GM21390 (cell line): ENCODE measurements around the gene CFAP46.

Experiments
- ATAC-seq: cut with Tn5 transposase; IDR thresholded peaks from one replicate; pipeline ENCODE4 v1.9.1; 2021; ENCODE audit not compliant: unreplicated experiment

Gene CFAP46

DNA sequence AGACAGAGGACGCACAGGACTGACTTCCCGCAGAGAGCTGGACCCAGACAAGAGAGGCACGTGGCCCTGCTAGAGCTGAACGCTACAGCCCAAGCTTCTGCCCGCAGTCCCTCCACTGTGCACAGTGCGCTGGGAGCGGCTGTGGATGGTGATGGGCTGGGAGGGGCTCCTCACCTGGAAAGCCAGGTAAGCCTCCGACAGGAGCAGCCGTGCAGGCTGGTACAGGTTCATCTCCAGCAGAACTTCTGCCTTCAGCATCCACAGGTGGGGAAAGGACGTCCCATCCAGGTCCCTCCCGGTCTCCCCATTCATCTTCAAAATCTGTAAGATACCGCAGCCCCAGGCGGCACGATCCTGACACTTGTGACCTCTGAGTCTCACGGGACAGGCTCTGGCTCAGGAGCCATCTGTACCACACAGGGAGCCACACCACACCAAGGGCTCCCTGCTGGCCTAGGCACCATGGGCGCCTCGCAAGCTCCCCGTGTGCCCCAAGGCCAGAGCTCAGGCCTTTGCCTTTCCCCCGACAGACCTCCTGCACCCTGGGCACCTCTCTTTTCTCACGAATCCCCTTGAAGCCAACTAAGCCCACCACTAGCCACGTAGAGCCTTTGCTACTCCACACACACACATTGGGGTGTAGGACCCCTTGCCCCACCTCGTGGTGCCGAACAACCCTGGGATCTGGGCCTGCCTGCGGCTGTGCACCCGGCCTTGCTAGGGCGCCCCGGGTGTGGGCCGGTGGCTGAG, 76.3 kb downstream of the CFAP46 start:
- no peak for ATAC-seq

- no peak for ATAC-seq
Measured at GRCh38 chr10:132865171-132865631, 77.2 kb downstream of the CFAP46 start.

- ATAC-seq: no peak
Measured at GRCh38 chr10:132862485-132863420, 79.6 kb downstream of the CFAP46 start.

DNA sequence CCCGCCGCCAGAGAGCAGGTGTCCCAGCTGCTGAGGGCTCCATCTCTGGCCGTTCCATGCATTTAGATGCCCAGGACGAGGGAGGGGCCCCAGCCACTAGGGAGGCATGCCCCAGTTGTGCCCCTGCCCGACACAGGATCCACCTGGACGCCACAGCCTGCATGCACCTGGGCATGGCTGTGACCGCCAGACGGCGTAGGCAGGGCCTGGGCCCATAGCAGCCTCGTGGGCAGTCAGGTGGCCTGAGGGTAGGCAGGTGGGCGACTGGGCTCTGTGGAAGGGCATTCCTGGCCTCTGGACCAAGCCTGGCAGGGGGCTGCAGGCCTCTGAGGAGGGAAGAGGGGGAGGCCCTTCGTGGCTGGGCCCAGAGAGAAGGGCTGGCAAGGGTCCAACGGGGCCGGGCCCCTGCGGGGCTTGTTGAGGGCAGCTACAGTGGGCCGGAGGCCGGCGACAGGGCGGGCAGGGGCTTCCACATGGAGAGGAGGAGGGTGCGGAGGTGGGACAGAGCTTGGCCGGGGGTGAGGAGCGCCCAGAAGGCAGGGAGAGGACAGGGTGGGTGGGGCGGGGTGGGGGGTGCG, 80.4 kb downstream of the CFAP46 start:
- no peak for ATAC-seq

DNA sequence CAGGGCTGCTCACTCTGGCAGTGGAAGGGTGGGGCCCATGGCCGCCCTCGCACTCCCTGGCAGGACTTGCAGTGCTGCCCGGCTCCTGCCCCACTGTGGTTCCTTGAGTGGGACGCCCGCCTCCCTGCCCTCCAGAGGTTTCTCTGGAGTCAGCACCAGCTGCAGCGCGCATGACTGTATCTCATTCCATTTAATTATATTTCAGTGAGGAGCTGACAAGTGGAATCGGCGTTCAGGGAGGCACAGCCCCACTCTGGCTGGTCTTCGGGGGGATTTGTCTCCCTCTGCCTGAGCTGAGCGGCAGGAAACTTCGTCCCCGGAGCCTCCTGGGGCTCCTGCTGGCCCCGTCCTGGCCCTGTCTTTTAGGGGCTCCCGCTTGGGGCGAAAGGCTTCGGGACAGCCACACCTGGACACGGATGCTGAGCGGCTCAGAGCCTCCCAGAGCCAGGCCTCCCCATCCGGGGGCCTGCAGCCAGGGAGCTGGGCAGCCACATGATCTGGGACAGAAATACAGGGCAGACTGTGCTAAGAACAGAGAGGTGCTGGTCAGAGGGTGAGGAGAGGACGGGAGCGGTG, 81.2 kb downstream of the CFAP46 start:
- no peak for ATAC-seq

DNA sequence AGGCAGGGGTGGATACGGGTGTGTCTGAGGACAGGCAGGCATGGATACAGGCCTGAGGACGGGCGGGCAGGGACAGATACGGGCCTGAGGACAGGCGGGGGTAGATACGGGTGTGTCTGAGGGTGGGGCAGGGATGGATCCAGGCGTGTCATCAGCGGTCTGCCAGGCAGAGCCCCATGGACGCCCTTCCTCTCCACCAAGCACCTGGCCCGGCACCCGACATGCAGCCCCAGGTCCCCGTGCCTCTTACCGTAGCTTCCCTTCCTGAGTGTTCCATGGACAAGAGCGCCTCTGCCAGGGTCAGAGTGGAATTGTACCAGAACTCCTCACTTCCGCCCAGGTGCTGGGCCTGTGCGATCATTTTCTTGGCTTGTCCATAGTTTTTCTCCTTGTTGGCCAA, 81.8 kb downstream of the CFAP46 start:
- ATAC-seq: no peak

- no peak for ATAC-seq
Measured at GRCh38 chr10:132859084-132859855, 83.1 kb downstream of the CFAP46 start.

- ATAC-seq: no peak
Measured at GRCh38 chr10:132858121-132859081, 84.0 kb downstream of the CFAP46 start.

DNA sequence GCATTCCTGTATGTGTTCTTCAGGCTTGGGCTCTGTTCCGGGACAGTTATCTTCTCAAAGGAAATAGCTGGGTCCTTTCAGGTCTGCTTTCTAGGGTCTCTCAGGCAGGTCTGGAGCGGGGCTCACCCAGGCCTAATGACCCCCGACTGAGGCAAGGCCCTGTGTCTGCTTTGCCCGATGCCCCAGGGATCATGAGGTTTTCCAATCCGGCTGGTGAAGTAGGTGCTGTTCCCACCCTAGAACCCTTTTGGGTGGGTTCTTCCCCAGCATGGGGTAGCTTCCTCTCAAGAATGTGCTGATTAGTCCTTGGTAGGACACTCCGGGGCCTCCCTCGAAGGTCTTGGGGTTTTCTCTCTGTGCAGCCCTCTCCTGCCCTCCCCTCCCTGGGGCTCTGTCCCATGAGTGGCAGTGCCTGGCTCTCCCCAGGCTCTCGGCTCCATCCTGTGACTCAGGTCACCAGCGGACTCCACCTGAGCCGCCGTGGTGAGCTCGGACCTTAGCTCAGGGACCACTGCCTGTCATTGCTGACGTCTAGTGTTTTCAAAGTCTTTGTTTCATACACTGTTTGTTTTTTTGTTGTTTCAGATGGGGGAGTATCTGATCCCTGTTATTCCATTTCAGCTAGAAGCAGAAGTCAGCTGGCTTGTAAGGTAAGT, 85.4 kb downstream of the CFAP46 start:
- ATAC-seq: no peak

DNA sequence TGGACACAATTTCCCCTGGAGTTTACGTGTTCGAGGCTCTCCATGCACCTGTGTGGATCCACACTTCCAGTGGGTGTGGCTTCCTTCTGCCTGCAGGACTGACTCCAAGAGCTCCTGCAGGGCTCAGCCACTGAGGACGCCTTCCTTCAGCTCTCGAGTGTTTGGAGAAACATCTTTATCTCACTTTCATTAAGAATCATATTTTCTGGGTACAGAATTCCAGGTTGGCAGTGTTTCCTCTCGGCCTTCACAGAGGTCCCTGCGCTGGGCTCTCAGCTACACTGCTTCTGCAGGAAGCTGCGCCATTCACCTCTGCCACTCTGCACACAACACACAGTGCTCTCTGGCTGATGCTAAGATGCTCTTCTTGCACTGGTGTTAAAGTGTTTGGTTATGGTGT, 86.5 kb downstream of the CFAP46 start:
- ATAC-seq: no peak

DNA sequence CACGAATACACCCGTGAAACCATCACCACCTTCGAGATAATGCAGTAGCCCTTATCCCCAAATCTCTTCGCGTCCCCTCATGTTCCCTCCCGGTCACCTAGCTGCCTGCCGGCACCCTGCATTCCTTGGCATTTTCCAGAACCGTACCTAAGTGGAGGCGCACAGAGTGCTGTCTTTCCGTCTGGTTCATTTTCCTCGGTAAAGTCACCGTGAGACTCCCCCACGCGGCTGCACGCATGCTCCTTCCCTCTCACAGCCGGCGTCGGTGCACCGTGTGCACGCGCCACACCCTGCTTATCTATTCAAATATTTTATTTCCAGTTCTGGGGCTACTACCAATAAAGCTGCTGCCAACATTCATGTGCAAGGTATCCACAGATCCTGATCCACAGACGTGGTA, 90.9 kb downstream of the CFAP46 start:
- no peak for ATAC-seq

- ATAC-seq: no peak
Measured at GRCh38 chr10:132850896-132851295, 91.5 kb downstream of the CFAP46 start.

DNA sequence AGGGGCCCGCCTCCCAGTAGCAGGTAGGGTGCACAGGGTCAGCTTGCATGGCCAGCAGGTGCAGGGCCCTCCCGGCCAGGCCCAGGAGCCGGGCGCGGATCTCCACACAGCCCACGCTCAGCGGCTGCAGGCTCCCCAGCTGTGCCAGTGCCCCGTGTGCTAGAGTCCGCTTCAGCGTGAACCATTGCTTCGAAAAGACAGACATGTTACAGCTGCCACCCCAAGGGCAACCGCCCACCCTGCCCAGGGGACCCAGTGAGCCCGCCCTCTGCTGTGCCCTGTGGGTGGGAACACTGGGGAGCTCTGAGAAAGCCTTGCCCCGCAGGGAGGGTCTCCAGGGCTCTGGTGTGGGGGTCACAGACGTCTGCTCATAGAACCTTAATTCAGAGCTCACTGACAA, 92.1 kb downstream of the CFAP46 start:
- no peak for ATAC-seq

DNA sequence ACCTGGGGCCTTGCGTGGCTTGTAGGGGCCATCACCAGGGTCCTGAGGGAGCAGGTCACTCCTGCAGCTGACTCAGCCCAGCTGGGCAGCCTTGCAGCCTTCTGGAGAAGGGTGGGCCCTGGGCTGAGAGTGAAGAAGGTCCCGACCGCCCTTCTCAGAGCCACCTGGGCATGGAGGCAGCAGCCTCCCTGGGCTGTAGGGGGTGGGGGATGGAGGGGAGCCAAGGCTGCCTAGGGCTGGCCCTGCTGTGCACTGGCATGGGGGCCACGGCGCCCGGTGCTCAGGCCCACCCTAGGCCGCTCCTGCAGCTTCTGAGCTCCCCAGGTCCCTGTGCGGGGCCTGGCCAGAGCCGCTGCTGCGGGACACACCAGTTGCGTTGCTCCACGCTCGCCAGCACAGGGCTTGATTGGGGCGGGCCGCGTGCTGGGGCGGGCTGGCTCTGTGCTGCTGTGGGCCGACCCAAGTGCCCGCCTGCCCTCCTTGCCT, 92.8 kb downstream of the CFAP46 start:
- ATAC-seq: no peak

DNA sequence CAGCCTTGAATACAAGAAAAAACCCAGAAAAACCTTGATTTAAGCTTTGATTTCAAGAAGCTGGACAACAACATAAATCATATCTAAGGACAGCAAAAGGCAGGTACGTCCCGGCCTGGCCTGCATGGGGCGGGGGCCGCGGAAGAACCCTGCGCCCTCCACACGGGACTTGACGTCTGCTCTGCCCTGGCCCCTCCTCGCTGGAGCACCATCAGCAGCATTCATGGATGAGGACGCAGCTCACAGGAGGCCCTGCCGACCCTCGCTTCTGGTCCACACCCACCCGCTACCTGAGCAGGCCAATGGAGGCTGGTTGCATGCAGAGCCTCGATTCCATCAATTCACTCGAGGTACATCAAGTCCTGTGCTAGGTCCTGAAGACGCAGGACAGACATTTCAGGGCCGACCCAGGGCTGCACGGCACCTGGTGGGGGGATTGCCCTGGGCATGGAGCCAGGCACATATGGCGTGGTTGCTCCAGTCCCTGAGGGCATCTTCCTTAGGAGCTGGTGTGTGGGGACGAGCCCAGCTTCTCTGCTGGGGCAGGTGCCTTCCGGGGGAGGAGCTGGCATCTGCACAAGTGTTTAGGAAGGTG, 93.3 kb downstream of the CFAP46 start:
- ATAC-seq: no peak

DNA sequence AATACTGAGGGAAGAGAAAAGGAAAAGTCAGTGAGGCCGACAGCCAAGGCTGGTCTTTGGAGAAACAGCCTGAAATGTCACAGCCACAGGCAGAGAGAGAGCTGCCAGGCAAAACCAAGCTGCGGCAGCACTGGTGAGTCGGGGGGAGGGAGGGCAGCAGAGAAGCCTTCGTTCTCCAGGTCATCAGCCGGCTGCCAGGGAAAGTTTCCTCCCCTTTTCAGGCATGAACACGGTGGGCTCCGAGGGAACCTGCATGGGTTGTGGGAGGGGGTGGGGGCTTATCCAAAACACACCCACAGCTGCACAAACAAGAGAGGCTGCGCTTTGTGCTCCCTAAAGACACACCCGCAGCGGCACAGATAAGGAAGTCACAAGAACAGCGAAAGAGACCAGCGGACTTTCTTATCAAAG, 94.1 kb downstream of the CFAP46 start:
- no peak for ATAC-seq

- ATAC-seq: no peak
Measured at GRCh38 chr10:132847856-132848255, 94.5 kb downstream of the CFAP46 start.

- no peak for ATAC-seq
Measured at GRCh38 chr10:132847416-132847777, 95.0 kb downstream of the CFAP46 start.
